ENCODE results near the gene OPCML.

Gene OPCML

DNA sequence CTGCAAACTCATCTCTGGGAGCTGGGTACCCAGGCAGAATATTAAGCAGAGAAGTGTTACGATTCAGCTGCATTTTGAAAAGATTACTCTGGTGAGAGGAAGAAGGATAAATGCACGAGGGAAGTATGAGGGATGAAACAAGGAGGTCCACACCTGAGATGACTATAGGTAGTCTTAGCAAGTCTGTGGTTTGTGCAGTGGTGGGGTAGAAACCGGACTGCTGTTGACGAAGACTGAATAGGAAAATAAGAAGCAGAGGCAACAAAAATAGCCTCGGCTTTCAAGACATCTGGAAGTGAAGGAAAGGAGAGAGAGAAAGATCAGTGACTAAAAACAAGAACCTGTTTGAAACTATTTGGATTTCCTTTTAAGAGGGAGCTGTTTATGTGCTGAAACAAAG lies 810.8 kb downstream of the OPCML start:
- DNase-seq (ENCODE audit: low read depth) = no peak

GRCh38 chr11:132719684-132720083 lies 812.6 kb downstream of the OPCML start:
- DNase-seq (ENCODE audit: low read depth) = no peak

DNA sequence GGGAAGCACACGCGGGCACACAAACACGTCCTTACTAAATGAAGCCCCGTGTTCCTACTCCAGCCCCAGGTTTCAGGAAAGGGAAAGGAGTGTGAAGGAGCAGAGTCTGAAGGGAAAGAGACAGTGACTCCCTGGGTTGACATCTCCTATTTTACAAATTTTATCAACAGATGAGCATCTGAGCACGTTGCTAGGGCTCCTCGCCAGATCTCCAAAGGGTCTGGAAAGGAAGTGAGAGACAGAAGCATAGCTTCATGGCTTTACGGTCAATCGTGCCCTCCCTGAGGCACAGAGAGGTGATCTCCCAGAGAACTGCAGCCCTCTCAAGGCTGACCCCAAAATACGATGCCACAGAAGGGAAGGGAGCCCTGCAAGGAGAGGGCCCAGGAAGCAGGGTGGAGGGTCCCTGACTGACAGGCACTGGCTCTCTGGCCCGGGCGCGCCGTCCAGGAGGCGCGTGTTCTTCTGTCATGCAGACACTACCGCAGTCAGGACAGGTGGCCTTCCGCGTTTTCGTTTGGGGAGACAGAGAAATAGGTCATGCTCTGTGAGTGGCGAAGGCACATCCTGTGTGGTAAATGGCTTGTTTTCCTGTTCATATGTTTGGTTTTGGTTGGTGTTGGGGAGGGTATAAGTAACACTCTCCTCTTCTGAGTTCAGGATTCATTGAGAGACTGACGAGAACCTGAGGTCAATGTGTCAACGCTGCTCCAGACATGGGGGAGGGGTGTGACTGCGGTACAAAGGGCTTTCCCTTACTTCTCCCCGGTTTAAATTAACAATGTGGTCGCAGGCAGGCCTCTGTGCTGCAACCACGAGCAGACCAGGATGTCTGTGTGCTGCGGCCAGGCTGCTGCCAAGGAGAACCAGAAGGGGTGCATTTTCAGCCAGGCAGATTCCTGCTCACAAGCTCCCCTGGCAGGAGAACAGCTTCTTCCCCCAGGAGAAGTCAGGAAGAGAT lies 813.3 kb downstream of the OPCML start:
- DNase-seq (ENCODE audit: low read depth) = no peak

GRCh38 chr11:132717824-132718223 lies 814.5 kb downstream of the OPCML start:
- no peak for DNase-seq (ENCODE audit: low read depth)

- DNase-seq (ENCODE audit: low read depth) = no peak
These were observed 816.3 kb downstream of the OPCML start for GRCh38 chr11:132716037-132716436.

DNA sequence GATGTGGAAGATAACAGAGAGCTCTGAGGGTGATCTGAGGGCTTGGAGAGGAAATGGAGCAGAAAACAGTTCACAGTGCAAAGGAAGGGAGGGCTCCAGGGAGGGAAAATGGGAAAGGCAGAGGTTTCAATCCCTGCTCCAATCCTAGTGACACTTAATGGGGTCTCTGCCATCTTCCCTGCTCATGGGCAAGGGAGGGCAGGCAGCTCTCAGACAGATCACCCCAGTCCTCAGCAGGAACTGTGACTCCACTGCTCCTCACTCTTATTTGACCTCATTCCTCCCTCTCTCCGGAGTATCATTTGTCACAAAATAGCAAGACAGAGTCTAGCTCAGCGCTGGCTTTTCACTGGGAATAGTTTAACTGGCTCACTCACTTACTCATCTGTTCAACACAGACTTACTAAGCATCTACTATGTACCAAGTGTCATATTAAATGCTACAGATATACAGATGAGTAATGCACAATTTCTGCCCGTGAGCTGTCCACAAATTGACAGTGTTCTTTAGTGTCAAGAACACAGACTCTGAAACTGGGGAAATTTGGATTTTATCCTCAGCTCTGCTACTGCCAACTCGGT lies 817.4 kb downstream of the OPCML start:
- DNase-seq (ENCODE audit: low read depth) = peak; percentile 64

DNA sequence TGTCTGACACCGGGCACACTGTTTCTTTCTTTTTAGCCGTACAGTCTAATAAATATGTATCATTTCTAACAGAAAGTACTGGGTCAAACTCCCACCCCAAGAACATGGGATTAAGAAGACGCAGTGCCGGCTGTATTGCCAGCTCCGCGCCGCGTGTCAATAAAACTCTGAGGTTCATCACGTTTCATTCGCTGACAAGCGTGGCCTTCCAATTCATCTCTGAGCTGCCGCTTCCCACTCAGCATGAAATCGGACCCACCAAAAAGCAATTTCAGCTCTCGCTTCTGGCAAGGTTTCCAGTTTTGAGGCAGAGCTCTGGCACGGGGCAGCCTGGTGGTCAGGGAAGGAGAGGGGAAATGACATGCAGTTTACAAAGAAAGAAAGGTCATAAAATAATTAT lies 819.8 kb downstream of the OPCML start:
- no peak for DNase-seq (ENCODE audit: low read depth)

DNA sequence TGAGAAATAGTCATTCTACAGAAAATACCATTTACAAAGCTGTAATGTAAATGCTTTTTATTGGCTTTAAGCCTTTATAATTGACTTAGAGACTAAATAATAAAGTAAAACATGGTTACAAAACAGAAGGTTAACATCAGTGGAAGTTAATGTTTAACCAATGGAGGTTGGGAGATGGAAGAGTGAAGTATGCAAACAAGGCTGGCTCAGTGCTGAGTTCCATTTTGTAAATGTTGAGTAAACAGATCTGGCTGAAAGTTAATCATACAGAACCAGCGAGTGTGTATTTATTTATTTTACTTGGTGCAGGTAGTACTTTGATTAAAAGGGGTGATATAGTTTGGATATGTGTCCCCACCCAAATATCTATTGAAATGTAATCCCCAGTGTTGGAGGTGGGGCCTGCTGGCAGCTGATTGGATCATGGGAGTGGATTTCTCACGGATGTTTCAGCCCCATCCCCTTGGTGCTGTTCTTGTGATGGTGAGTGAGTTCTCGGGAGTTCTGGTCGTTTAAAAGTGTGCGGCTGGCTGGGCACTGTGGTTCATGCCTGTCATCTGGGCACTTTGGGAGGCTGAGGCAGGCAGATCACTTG lies 827.4 kb downstream of the OPCML start:
- no peak for DNase-seq (ENCODE audit: low read depth)

DNA sequence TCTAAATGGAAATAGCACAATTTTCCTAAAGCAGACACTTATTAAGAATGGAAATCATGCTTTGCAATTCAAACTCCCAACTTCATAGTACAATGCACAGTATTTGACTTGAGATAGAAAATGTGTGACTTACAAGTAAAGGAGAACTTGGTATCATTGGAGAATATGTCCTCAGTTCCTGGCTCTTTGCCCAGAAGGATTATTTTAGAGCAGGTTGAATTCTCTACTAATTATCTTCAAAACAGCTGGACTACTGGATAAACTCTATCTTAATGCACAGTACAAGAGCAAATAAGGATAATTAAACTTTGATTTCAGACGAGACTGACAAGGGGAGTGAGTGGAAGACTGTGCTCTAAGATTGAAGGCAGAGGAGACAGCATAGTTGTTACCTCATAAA lies 839.4 kb downstream of the OPCML start:
- no peak for DNase-seq (ENCODE audit: low read depth)

DNA sequence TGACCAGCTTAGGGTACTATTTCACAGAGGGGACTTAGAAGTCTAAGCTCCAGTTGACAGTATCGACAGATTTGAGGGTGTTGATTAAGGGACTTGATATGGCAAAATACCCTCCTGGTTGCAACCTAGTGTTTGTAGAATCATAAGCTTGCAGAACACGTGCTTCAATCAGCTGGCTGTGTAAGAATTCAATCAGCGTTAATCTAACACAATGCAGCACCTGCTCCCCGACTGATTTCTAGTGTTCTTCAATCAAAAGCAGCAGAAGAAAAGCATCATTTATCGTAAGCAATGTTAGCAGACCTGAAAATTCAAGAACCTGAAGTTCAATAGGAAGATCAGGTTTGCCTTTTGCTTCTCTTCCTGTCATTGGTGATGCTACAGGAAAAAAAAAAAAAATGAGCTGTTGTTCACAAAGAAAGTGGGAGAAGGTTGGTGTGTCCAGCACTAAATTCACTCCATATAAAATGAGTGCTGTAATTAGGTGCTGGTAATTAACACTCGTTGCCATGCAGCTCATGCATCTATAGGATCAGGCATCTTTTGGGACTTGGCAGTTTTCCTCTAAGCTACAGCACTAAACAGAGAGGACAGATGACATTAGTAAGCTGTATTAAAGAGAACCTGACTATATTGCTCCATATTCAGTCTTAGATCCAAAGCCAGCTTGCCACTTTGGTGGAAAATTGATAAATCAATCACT lies 840.3 kb downstream of the OPCML start:
- DNase-seq (ENCODE audit: low read depth) = no peak

GRCh38 chr11:132686886-132687285 lies 845.4 kb downstream of the OPCML start:
- DNase-seq (ENCODE audit: low read depth) = peak; percentile 49

DNA sequence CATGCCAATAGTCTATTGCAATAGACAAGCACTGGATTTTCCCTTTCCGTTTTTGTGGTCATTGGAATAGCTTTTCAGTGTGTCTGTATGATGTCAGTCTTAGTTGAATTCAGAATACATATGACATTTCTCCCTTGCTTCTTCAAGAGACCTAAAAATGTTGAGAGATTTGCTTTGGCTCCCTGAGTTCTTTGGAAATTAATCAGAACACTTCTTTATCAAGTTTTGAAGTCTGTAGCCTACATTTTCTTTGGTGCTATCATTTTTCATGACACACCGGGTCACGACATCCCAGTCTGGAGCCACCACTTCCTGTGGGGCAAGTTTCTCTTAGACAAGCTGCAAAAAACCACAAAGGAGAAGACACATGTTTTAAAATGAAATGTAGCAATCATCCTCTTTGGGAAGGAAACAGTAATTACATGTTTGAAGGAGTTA lies 847.1 kb downstream of the OPCML start:
- peak; percentile 94 for DNase-seq (ENCODE audit: low read depth)

DNA sequence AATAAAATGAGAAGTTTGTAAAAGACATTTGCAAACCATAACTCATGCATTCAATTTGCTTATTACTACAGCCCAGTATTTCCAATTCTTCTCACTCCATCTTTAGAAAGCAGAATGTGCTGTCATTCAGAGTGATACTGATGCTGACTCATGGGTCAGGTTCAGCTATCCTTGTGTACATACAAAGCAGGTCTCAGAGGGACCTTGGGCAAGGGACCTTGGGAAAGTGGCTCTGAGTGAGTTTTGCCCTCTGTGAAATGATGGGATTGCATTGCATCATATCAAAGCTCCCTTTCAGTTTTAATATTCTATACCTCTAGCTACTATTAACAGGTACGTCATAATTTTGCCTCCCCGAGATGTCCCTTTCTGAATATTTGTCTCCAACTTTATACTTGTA lies 848.7 kb downstream of the OPCML start:
- peak; percentile 30 for DNase-seq (ENCODE audit: low read depth)

DNA sequence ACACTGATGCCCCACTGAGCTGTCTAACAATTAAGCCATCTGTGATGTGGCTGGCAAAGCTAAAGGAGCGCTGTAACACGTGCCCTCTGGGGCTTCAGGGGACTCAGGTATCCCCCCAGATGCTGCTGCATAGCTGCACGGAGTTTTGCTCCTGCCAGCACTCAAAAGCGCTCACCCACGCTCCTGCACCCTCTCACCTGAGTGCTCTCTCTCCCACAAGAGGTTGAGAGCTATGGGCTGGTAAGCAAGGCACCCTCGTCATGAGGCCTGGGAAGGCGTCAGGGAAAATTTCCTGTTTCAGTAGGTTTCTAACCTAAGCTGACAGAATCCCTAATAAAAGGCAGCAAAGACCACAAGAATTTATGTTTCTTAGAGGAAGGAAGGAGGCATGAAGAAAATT lies 850.3 kb downstream of the OPCML start:
- DNase-seq (ENCODE audit: low read depth) = peak; percentile 21

GRCh38 chr11:132680584-132680983 lies 851.7 kb downstream of the OPCML start:
- no peak for DNase-seq (ENCODE audit: low read depth)

- DNase-seq (ENCODE audit: low read depth) = no peak
These were observed 858.1 kb downstream of the OPCML start for GRCh38 chr11:132674151-132674550.

DNA sequence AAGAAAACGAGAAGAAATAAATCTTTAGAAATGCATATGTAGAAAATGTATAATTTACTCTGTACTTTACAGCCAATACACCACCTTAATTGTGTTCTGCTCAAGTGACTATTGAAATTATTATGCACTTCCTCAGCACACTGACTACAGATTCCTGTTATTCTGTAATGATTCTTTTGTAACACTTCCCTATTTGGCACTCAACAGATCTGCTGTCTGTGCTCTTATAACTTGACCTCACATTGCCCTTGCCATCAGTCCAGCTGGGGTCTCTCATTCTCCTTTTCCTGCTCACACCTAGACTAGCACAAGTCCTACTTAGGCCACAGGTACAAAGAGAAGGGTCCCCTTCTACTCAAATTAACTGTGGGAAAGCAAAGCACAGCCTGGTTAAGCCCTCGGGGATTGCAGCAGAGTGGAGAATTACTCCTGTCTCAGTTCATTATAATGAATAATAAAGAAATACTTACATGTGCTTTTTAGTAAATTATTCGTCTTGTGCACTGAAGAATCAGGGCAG lies 860.4 kb downstream of the OPCML start:
- peak; percentile 15 for DNase-seq (ENCODE audit: low read depth)

GRCh38 chr11:132670921-132671675 lies 861.2 kb downstream of the OPCML start:
- no peak for DNase-seq (ENCODE audit: low read depth)

DNA sequence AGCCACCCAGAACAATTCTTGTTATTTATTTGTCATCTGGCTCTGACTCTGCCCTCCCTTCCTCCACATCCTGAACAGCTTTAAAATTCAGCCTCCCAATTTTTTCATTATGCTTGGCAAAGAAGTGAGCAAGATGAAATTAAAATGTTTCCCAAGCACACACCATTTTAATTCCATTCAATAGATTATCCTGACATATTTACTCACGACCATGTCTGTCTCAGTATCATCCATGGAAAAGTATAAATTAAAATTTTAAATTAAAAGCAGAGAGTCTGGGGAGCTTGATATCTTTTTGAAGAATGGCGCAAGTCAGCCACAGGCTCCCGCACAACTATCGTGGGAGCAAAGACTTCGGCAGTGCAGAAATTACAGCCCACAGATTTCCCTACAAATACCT lies 862.4 kb downstream of the OPCML start:
- DNase-seq (ENCODE audit: low read depth) = no peak

DNA sequence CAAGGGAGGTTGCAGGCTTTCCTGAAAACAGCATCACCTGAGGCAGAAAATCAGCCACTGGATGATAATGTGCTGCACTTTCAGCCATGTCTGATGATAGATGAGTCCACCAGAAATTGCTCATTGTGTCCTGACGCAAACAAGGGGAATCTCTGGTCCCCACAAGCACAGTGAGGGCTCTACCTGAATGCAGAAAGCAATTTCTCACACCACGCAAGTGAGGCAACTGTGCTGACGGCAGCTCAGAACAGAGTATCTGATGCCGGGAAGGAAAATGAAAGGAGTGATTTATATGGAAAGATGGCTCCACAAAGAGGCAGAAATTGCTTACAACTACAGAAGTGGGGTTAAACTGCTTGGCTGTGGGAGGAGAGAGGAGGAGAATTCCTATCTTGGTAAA lies 867.1 kb downstream of the OPCML start:
- DNase-seq (ENCODE audit: low read depth) = no peak

GRCh38 chr11:132658696-132659095 lies 873.6 kb downstream of the OPCML start:
- no peak for DNase-seq (ENCODE audit: low read depth)

Data from EH (cell line).